Glomerular visceral epithelial cell (primary cell): ENCODE results near the gene SLC47A2.
"Not testable (repeated sequence)": the region's sequence is repeated elsewhere in the genome, so short reads cannot be mapped to it uniquely, and the experiment has no call there.

Source experiments
- DNase-seq: peaks from one replicate; pipeline ENCODE4 v3.0.0-alpha.2; 2016; ENCODE audit errors: extremely low spot score

The SLC47A2 gene

GRCh38 chr17:19708431-19709175 is 7.8 kb downstream of the SLC47A2 start:
- DNase-seq, result no peak

GRCh38 chr17:19707728-19708221 is 8.6 kb downstream of the SLC47A2 start:
- DNase-seq, result no peak

- no peak for DNase-seq
These were observed 9.3 kb downstream of the SLC47A2 start for GRCh38 chr17:19706791-19707727.

GRCh38 chr17:19705771-19706770 is 10.3 kb downstream of the SLC47A2 start:
- DNase-seq, result no peak

- DNase-seq, result no peak
These were observed 11.2 kb downstream of the SLC47A2 start for GRCh38 chr17:19705201-19705600.

GRCh38 chr17:19703828-19704613 is 12.4 kb downstream of the SLC47A2 start:
- no peak for DNase-seq

- no peak for DNase-seq
These were observed 13.1 kb downstream of the SLC47A2 start for GRCh38 chr17:19703106-19703827.

- peak; percentile 7 for DNase-seq
These were observed 14.2 kb downstream of the SLC47A2 start for GRCh38 chr17:19702217-19702641.

GRCh38 chr17:19686400-19687090 is 29.8 kb downstream of the SLC47A2 start:
- DNase-seq, result no peak

- not testable (repeated sequence) for DNase-seq
These were observed 31.3 kb downstream of the SLC47A2 start for GRCh38 chr17:19684909-19685580.

GRCh38 chr17:19683117-19683516 is 33.3 kb downstream of the SLC47A2 start:
- DNase-seq, result no peak

GRCh38 chr17:19678581-19679453 is 37.6 kb downstream of the SLC47A2 start:
- no peak for DNase-seq

- no peak for DNase-seq
These were observed 38.5 kb downstream of the SLC47A2 start for GRCh38 chr17:19677736-19678379.

GRCh38 chr17:19676896-19677295 is 39.5 kb downstream of the SLC47A2 start:
- no peak for DNase-seq

GRCh38 chr17:19673623-19674022 is 42.8 kb downstream of the SLC47A2 start:
- no peak for DNase-seq

- no peak for DNase-seq
These were observed 44.2 kb downstream of the SLC47A2 start for GRCh38 chr17:19672009-19672750.
